Karpas-422 (cell line): ENCODE data around the gene CPXM2. TPM values are rescaled to one million over a fixed set of nuclear protein-coding genes. Genes with fewer than 3 reads are reported as not detected.

ENCODE experiments used
- DNase-seq: peaks from one replicate; pipeline ENCODE4 v3.0.0-alpha.2; 2015
- H2AFZ ChIP-seq: fragments of 200-600 bp; sonication (generic); 2 replicates; pipeline ENCODE4 v1.6.1; 2014; ENCODE audit warnings: antibody characterized with exemption, low read length, mixed read lengths
- H3K27ac ChIP-seq: fragments of 200-600 bp; sonication (generic); 2 replicates; pipeline ENCODE4 v1.5.1; 2014; ENCODE audit warnings: mild to moderate bottlenecking, low read length, moderate library complexity
- H3K27me3 ChIP-seq: fragments of 200-600 bp; sonication (generic); 2 replicates; pipeline ENCODE4 v1.6.1; 2014; ENCODE audit warnings: low read length, mixed read lengths
- H3K36me3 ChIP-seq: fragments of 200-600 bp; sonication (generic); 2 replicates; pipeline ENCODE4 v1.6.1; 2014; ENCODE audit warnings: low read length, mixed read lengths; ENCODE audit not compliant: insufficient read depth
- H3K4me1 ChIP-seq: fragments of 200-600 bp; sonication (generic); 2 replicates; pipeline ENCODE4 v1.6.1; 2014; ENCODE audit warnings: mild to moderate bottlenecking, low read length, mixed read lengths
- H3K4me2 ChIP-seq: fragments of 200-600 bp; sonication (generic); 2 replicates; pipeline ENCODE4 v1.6.1; 2014; ENCODE audit warnings: low read length, low read depth, mild to moderate bottlenecking; ENCODE audit not compliant: poor library complexity, severe bottlenecking
- H3K4me3 ChIP-seq: fragments of 200-600 bp; sonication (generic); 2 replicates; pipeline ENCODE4 v1.5.1; 2014; ENCODE audit warnings: mild to moderate bottlenecking, antibody characterized with exemption, low read length, mixed read lengths
- H3K79me2 ChIP-seq: fragments of 200-600 bp; sonication (generic); 2 replicates; pipeline ENCODE4 v1.6.1; 2014; ENCODE audit warnings: mild to moderate bottlenecking, low read length, mixed read lengths
- H3K9ac ChIP-seq: fragments of 200-600 bp; sonication (generic); 2 replicates; pipeline ENCODE4 v1.6.0; 2014; ENCODE audit warnings: low read length
- H3K9me2 ChIP-seq: fragments of 200-600 bp; sonication (generic), shearing (Covaris generic); replicated peaks from 2 replicates; pipeline ENCODE4 v1.6.0; 2014; ENCODE audit warnings: mild to moderate bottlenecking, low read length, moderate library complexity; ENCODE audit not compliant: insufficient read depth
- H3K9me3 ChIP-seq: fragments of 300-700, 200-600 bp; sonication (generic); 2 replicates; pipeline ENCODE4 v1.6.1; 2014; ENCODE audit warnings: low read length, mixed read lengths
- H4K20me1 ChIP-seq: fragments of 200-600 bp; sonication (generic); 2 replicates; pipeline ENCODE4 v1.6.1; 2014; ENCODE audit warnings: mild to moderate bottlenecking, antibody characterized with exemption, low read length, low read depth; ENCODE audit not compliant: insufficient read depth
- total RNA-seq: library from RNA; depleted of rRNA; stranded (reverse); fragments of >200 nt; shearing (Covaris generic); gene quantifications from 2 replicates; pipeline ENCODE4 v1.2.3, GENCODE V29; 2014; ENCODE audit warnings: low replicate concordance; rRNA removed

CPXM2 gene
- total RNA-seq: not detected in 2 replicates

- Histone ChIP-seq H3K27me3 (no peaks in the 10 kb centered on the region), H3K9me2 (no peaks in the 10 kb centered on the region), H3K4me2 (no peak within 1 kb of the TSS), H3K4me1 (no peaks in the 10 kb centered on the region), H3K9ac (no peak within 1 kb of the TSS), H2AFZ (no peak within 1 kb of the TSS), H3K79me2 (no peaks in the 10 kb centered on the region), H3K4me3 (no peak within 1 kb of the TSS), H3K27ac (no peak within 1 kb of the TSS), H3K9me3 (no peaks in the 10 kb centered on the region), H3K36me3 (no peaks in the 10 kb centered on the region), H4K20me1 (no peaks in the 10 kb centered on the region)
- DNase-seq: no peak
These were observed at the start of gene CPXM2 for GRCh38 chr10:123891144-123892071. Gene CPXM2, minus strand, starts transcription at chr10:123891807. Its CDS starts 148 bp downstream, at chr10:123891659.

- Histone ChIP-seq H3K9me2 (no peaks in the 10 kb centered on the region), H3K36me3 (no peaks in the 10 kb centered on the region), H3K4me2 (no peak overlapping the region), H3K27me3 (no peaks in the 10 kb centered on the region), H2AFZ (no peak overlapping the region), H3K4me1 (peaks cover 15% of the 10 kb centered on the region), H3K9ac (no peak overlapping the region), H3K9me3 (no peaks in the 10 kb centered on the region), H3K79me2 (no peaks in the 10 kb centered on the region), H3K27ac (no peak overlapping the region), H3K4me3 (no peak overlapping the region), H4K20me1 (no peaks in the 10 kb centered on the region)
- DNase-seq: no peak
These were observed 48.0 kb upstream of the CPXM2 start for GRCh38 chr10:123939591-123939990.

GRCh38 chr10:123938890-123939289 lies 47.3 kb upstream of the CPXM2 start:
- H3K79me2 ChIP-seq: no peaks in the 10 kb centered on the region
- H3K9ac ChIP-seq: no peak overlapping the region
- H3K9me2 ChIP-seq: no peaks in the 10 kb centered on the region
- DNase-seq: no peak
- H3K4me1 ChIP-seq: peaks cover 15% of the 10 kb centered on the region
- H3K4me2 ChIP-seq: no peak overlapping the region
- no peak overlapping the region for H3K4me3 ChIP-seq
- H3K27ac ChIP-seq: no peak overlapping the region
- no peaks in the 10 kb centered on the region for H3K9me3 ChIP-seq
- no peaks in the 10 kb centered on the region for H3K36me3 ChIP-seq
- H4K20me1 ChIP-seq: no peaks in the 10 kb centered on the region
- H3K27me3 ChIP-seq: no peaks in the 10 kb centered on the region
- no peak overlapping the region for H2AFZ ChIP-seq

- H3K4me1 ChIP-seq: no peaks in the 10 kb centered on the region
- H3K4me3 ChIP-seq: no peak overlapping the region
- no peaks in the 10 kb centered on the region for H3K27me3 ChIP-seq
- H4K20me1 ChIP-seq: no peaks in the 10 kb centered on the region
- no peak for DNase-seq
- H3K9ac ChIP-seq: no peak overlapping the region
- H3K9me3 ChIP-seq: no peaks in the 10 kb centered on the region
- no peaks in the 10 kb centered on the region for H3K79me2 ChIP-seq
- no peaks in the 10 kb centered on the region for H3K36me3 ChIP-seq
- no peak overlapping the region for H3K4me2 ChIP-seq
- H3K27ac ChIP-seq: no peak overlapping the region
- H3K9me2 ChIP-seq: no peaks in the 10 kb centered on the region
- no peak overlapping the region for H2AFZ ChIP-seq
These were observed 44.8 kb upstream of the CPXM2 start for GRCh38 chr10:123936426-123936825.

GRCh38 chr10:123935680-123936079 lies 44.1 kb upstream of the CPXM2 start:
- no peak overlapping the region for H2AFZ ChIP-seq
- no peak overlapping the region for H3K4me3 ChIP-seq
- H3K36me3 ChIP-seq: no peaks in the 10 kb centered on the region
- H3K4me1 ChIP-seq: no peaks in the 10 kb centered on the region
- H4K20me1 ChIP-seq: no peaks in the 10 kb centered on the region
- no peaks in the 10 kb centered on the region for H3K27me3 ChIP-seq
- H3K4me2 ChIP-seq: no peak overlapping the region
- no peaks in the 10 kb centered on the region for H3K9me2 ChIP-seq
- no peaks in the 10 kb centered on the region for H3K79me2 ChIP-seq
- H3K9me3 ChIP-seq: no peaks in the 10 kb centered on the region
- H3K27ac ChIP-seq: no peak overlapping the region
- H3K9ac ChIP-seq: no peak overlapping the region
- DNase-seq: no peak

- H3K9me2 ChIP-seq: no peaks in the 10 kb centered on the region
- no peaks in the 10 kb centered on the region for H3K9me3 ChIP-seq
- DNase-seq: no peak
- H4K20me1 ChIP-seq: no peaks in the 10 kb centered on the region
- no peaks in the 10 kb centered on the region for H3K79me2 ChIP-seq
- H3K4me1 ChIP-seq: no peaks in the 10 kb centered on the region
- no peak overlapping the region for H3K4me3 ChIP-seq
- no peak overlapping the region for H2AFZ ChIP-seq
- H3K9ac ChIP-seq: no peak overlapping the region
- no peak overlapping the region for H3K4me2 ChIP-seq
- no peaks in the 10 kb centered on the region for H3K27me3 ChIP-seq
- no peaks in the 10 kb centered on the region for H3K36me3 ChIP-seq
- H3K27ac ChIP-seq: no peak overlapping the region
These were observed 43.2 kb upstream of the CPXM2 start for GRCh38 chr10:123934846-123935245.

GRCh38 chr10:123930340-123931001 lies 38.9 kb upstream of the CPXM2 start:
- no peaks in the 10 kb centered on the region for H4K20me1 ChIP-seq

GRCh38 chr10:123929791-123930190 lies 38.2 kb upstream of the CPXM2 start:
- Histone ChIP-seq H3K27me3 (0 out of 2 replicates have a peak, but pooled peaks cover 2% of the 10 kb centered on the region), H3K9me2 (no peaks in the 10 kb centered on the region), H3K27ac (no peak overlapping the region), H4K20me1 (no peaks in the 10 kb centered on the region), H3K4me3 (no peak overlapping the region), H3K4me1 (no peaks in the 10 kb centered on the region), H3K4me2 (no peak overlapping the region), H3K9ac (no peak overlapping the region), H3K36me3 (no peaks in the 10 kb centered on the region), H2AFZ (no peak overlapping the region), H3K9me3 (no peaks in the 10 kb centered on the region), H3K79me2 (no peaks in the 10 kb centered on the region)
- DNase-seq: no peak

More at GRCh38 chr10:123930340-123931001, 38.9 kb upstream of the CPXM2 start:
- Histone ChIP-seq H3K9me3 (no peaks in the 10 kb centered on the region), H3K4me2 (no peak overlapping the region), H2AFZ (no peak overlapping the region), H3K27ac (no peak overlapping the region), H3K9me2 (no peaks in the 10 kb centered on the region), H3K27me3 (0 out of 2 replicates have a peak, but pooled peaks cover 2% of the 10 kb centered on the region), H3K9ac (no peak overlapping the region), H3K36me3 (no peaks in the 10 kb centered on the region), H3K4me1 (no peaks in the 10 kb centered on the region), H3K79me2 (no peaks in the 10 kb centered on the region), H3K4me3 (no peak overlapping the region)
- no peak for DNase-seq
